MM.1S (cell line): ENCODE measurements around the gene ADCY6.

Experiments
- EZH2 ChIP-seq: fragments of 300-600 bp; sonication (generic); optimal IDR thresholded peaks from 2 replicates; pipeline ENCODE3; 2017; ENCODE audit warnings: low read depth, mild to moderate bottlenecking, antibody characterized with exemption, low read length, mixed read lengths
- TF ChIP-seq, protein P1 (sequence below): fragments of 300-600 bp; sonication (generic); IDR thresholded peaks from 2 replicates; pipeline ENCODE4 v1.5.1; 2016; ENCODE audit warnings: antibody characterized with exemption, low read length, mixed read lengths

DNA sequence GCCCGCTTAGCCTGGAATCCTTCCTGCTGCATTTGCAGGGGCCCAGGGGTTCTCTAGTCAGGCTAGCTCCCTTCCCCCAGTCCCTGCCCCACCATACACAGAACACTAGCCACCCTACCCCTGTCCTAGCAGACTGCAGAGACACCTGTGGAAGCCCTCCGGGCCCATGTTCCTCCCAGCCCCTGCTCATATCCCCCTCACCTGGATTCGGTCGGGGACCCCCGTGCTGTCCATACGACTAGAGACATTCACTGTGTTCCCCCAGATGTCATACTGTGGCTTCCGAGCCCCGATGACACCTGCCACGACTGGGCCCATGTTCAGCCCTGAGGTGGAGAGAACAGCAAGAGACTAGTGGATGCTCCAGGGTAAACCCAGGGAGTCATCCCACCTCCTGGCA lies 20.2 kb downstream of the ADCY6 start:
- TF ChIP-seq, protein P1, sequence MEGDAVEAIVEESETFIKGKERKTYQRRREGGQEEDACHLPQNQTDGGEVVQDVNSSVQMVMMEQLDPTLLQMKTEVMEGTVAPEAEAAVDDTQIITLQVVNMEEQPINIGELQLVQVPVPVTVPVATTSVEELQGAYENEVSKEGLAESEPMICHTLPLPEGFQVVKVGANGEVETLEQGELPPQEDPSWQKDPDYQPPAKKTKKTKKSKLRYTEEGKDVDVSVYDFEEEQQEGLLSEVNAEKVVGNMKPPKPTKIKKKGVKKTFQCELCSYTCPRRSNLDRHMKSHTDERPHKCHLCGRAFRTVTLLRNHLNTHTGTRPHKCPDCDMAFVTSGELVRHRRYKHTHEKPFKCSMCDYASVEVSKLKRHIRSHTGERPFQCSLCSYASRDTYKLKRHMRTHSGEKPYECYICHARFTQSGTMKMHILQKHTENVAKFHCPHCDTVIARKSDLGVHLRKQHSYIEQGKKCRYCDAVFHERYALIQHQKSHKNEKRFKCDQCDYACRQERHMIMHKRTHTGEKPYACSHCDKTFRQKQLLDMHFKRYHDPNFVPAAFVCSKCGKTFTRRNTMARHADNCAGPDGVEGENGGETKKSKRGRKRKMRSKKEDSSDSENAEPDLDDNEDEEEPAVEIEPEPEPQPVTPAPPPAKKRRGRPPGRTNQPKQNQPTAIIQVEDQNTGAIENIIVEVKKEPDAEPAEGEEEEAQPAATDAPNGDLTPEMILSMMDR, result no peak
- TF ChIP-seq EZH2, result no peak
